ENCODE data around the gene THADA.
"Not testable (repeated sequence)": the region's sequence is repeated elsewhere in the genome, so short reads cannot be mapped to it uniquely, and the experiment has no call there.

THADA gene

DNA sequence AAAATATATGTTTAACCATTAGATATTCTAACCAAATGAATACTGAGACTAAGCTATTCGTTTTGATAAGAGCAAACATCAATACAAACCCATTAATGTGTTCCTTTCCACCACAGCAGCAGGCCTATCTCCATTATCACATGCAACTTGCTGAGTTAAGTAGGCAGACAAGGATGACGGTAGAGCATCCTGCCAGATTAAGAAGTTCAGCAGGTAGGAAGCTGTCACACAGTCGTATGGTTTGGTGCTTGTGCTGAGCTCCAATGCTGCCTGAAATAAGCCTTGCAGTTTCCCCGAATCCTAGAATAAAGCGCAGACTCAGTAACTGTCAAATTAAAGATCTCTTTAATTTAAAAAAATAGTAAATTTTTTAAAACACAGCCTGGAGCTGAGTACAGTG is 39.6 kb downstream of the THADA start:
- in situ Hi-C loops (cut with HindIII; ENCODE audit: low pct_ligation_motif_present, low pct_unique_long_range_greater_than_20kb, low sequenced_read_pairs), result no loop called here
- no peak for DNase-seq

GRCh38 chr2:43553341-43553855 is 42.4 kb downstream of the THADA start:
- no peak for DNase-seq
- in situ Hi-C loops (cut with HindIII; ENCODE audit: low pct_ligation_motif_present, low pct_unique_long_range_greater_than_20kb, low sequenced_read_pairs), result no loop called here

DNA sequence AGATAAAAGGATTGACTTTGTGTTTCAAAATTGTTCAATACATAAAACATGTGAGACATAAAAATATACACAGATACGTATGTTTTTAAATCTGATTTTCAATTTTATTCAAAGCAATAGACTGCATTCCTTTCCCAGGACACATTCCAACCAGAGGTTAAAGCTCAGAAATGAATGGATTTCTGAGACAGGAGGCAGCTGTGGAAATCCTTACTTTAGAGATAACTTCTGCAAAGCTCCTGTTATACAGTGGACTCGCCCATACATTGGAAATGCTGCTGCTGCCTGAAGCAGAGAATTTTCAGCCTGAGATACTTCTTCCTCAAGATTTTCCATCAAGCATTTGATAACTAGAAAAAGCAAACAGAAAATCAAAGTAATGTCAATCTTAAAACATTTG is 43.8 kb downstream of the THADA start:
- no peak for DNase-seq
- in situ Hi-C loops (cut with HindIII; ENCODE audit: low pct_ligation_motif_present, low pct_unique_long_range_greater_than_20kb, low sequenced_read_pairs), result no loop called here

DNA sequence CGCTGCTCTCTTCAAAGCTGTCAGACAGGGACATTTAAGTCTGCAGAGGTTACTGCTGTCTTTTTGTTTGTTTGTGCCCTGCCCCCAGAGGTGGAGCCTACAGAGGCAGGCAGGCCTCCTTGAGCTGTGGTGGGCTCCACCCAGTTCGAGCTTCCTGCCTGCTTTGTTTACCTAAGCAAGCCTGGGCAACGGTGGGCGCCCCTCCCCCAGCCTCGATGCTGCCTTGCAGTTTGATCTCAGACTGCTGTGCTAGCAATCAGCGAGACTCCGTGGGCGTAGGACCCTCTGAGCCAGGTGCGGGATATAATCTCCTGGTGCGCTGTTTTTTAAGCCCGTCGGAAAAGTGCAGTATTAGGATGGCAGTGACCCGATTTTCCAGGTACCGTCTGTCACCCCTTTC is 47.5 kb downstream of the THADA start:
- in situ Hi-C loops (cut with HindIII; ENCODE audit: low pct_ligation_motif_present, low pct_unique_long_range_greater_than_20kb, low sequenced_read_pairs); DNase-seq: not testable (repeated sequence)

DNA sequence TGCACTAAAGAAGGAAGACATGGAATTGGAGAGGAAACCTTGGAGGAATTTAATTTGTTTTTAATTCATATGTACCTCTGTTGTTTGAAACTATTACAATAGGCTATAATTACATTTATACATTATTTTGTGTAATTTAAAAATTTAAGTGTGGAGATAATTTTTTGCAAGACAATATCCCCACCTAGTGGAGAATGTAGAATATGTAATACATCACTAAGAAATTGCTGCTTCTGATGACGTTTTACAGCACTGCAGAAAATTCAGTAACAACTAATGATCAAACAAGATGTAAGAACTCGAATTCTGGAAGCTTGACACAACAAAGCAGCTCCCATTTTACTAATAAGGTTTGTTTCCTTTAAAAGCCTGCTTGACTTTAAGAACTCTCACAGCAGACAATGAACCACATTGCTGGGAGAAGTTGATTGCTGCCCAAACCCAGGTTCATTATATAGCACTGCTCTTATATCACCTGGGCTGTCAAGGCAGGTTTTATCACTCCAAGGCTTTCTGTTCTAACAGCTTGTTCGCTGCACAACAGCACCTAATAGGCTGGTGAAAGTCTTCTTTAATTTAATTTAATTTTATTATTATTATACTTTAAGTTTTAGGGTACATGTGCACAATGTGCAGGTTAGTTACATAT is 53.4 kb downstream of the THADA start:
- peak; percentile 63 for DNase-seq
- in situ Hi-C loops (cut with HindIII; ENCODE audit: low pct_ligation_motif_present, low pct_unique_long_range_greater_than_20kb, low sequenced_read_pairs), result no loop called here

DNA sequence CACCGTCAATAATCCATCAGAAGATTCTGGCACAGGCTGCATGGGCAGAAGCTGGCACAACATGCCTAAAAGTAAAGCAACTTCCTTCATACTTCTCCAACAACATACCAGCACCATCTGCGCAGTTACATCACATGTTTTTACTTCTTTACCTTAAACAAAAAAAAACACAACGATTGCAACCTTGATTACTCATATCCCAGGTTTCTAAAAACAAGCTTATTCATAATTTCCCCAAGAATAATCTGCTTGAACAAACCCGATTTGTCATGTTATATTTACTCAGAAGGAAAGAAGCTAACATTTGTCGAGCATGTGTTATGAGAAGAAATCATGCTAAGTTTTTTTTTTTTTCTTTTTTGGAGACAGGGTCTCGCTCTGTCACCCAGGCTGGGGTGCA is 54.7 kb downstream of the THADA start:
- no peak for DNase-seq
- in situ Hi-C loops (cut with HindIII; ENCODE audit: low pct_ligation_motif_present, low pct_unique_long_range_greater_than_20kb, low sequenced_read_pairs), result no loop called here

- peak; percentile 51 for DNase-seq
- in situ Hi-C loops (cut with HindIII; ENCODE audit: low pct_ligation_motif_present, low pct_unique_long_range_greater_than_20kb, low sequenced_read_pairs), result no loop called here
Measured at GRCh38 chr2:43540021-43540779, 55.6 kb downstream of the THADA start.

DNA sequence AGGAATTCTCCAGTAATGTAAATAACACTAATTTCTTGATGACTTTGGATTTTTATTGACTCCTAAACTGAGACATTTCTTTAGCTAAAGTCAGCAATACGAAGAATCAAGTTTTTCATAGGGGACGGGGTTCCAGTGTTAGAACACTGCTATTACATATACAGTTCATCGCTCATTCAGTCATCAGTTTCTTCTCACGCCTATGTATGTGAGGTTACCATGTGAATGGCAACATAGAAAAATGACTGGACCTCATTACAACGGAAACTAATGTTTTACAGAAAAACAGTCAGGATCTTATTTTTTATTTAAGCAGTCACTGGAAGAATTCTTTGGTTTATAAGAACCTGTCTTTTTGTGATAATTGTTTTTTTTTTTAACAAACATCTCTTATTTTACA is 56.4 kb downstream of the THADA start:
- DNase-seq, result no peak
- in situ Hi-C loops (cut with HindIII; ENCODE audit: low pct_ligation_motif_present, low pct_unique_long_range_greater_than_20kb, low sequenced_read_pairs), result no loop called here

- in situ Hi-C loops (cut with HindIII; ENCODE audit: low pct_ligation_motif_present, low pct_unique_long_range_greater_than_20kb, low sequenced_read_pairs), result no loop called here
- no peak for DNase-seq
Measured at GRCh38 chr2:43538034-43538670, 57.7 kb downstream of the THADA start.

DNA sequence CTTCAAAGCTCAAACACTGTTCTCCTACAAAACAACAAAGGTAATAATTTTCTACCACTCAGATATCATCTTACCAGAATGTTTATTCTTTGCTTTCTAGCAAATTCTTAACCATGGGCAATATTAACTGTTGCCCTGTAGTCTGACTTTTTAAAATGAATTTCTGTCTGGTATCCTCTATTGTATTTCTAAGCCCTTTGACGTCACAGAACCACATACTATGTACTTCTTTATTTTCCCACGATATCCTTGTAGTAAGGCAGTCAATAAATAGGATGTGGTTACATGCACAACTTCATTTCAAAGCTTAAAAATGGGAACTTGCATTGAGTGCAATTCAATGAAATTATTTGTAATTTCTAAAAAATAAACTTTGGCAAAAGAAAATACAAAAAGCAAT is 58.7 kb downstream of the THADA start:
- DNase-seq, result no peak
- in situ Hi-C loops (cut with HindIII; ENCODE audit: low pct_ligation_motif_present, low pct_unique_long_range_greater_than_20kb, low sequenced_read_pairs), result no loop called here

- DNase-seq, result no peak
- in situ Hi-C loops (cut with HindIII; ENCODE audit: low pct_ligation_motif_present, low pct_unique_long_range_greater_than_20kb, low sequenced_read_pairs), result no loop called here
Measured at GRCh38 chr2:43534569-43534968, 61.3 kb downstream of the THADA start.

DNA sequence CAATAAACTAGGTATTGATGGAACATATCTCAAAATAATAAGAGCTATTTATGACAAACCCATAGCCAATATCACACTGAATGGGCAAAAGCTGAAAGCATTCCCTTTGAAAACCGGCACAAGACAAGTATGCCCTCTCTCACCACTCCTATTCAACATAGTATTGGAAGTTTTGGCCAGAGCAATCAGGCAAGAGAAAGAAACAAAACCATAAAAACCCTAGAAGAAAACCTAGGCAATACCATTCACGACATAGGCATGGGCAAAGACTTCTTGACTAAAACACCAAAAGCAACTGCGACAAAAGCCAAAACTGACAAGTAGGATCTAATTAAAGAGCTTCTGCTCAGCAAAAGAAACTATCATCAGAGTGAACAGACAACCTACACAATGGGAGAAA is 63.3 kb downstream of the THADA start:
- in situ Hi-C loops (cut with HindIII; ENCODE audit: low pct_ligation_motif_present, low pct_unique_long_range_greater_than_20kb, low sequenced_read_pairs); DNase-seq: not testable (repeated sequence)

DNA sequence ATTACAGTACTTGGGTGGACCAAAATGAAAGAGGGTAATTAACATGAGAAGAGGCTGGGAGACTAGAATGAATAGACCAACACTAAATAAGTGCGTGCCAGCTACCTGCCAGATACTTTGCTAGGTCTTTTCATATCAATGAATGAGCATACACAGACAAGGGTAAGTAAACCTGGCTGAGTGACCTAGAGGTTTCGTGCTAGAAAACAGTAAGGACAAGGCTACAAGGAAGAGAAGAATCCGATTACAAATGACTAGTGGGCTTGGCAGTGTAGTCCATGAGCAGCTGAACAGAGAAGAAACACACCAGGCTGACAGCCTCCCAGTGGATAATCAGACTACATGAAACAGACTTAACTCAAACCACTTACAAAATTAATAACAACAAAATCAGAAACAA is 64.6 kb downstream of the THADA start:
- in situ Hi-C loops (cut with HindIII; ENCODE audit: low pct_ligation_motif_present, low pct_unique_long_range_greater_than_20kb, low sequenced_read_pairs), result no loop called here
- DNase-seq, result no peak

DNA sequence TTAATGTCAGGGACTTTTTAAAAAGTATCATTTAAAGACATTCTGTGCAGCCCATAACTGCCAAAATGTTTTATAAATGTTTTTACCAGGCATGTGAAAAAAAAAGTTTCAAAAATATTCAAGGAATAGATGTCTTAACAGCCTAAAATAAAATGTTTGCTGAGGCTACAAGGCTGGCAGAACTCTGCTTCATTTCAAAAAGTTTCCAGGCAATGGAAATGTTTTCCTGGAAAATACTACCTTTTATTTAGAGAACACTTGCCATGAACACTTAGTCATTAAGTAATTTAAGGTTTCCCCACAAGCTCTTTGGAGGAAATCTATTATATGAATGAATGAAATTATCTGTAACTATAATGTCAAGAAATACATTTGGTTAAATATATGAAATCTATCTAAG is 68.8 kb downstream of the THADA start:
- in situ Hi-C loops (cut with HindIII; ENCODE audit: low pct_ligation_motif_present, low pct_unique_long_range_greater_than_20kb, low sequenced_read_pairs), result no loop called here
- DNase-seq, result no peak

GRCh38 chr2:43525506-43525905 is 70.3 kb downstream of the THADA start:
- no peak for DNase-seq
- in situ Hi-C loops (cut with HindIII; ENCODE audit: low pct_ligation_motif_present, low pct_unique_long_range_greater_than_20kb, low sequenced_read_pairs), result no loop called here

GRCh38 chr2:43524177-43524965 is 71.5 kb downstream of the THADA start:
- in situ Hi-C loops (cut with HindIII; ENCODE audit: low pct_ligation_motif_present, low pct_unique_long_range_greater_than_20kb, low sequenced_read_pairs), result no loop called here
- peak; percentile 19 for DNase-seq

GRCh38 chr2:43522177-43522576 is 73.7 kb downstream of the THADA start:
- no peak for DNase-seq
- in situ Hi-C loops (cut with HindIII; ENCODE audit: low pct_ligation_motif_present, low pct_unique_long_range_greater_than_20kb, low sequenced_read_pairs), result no loop called here

GRCh38 chr2:43521568-43521967 is 74.3 kb downstream of the THADA start:
- no peak for DNase-seq
- in situ Hi-C loops (cut with HindIII; ENCODE audit: low pct_ligation_motif_present, low pct_unique_long_range_greater_than_20kb, low sequenced_read_pairs), result no loop called here

DNA sequence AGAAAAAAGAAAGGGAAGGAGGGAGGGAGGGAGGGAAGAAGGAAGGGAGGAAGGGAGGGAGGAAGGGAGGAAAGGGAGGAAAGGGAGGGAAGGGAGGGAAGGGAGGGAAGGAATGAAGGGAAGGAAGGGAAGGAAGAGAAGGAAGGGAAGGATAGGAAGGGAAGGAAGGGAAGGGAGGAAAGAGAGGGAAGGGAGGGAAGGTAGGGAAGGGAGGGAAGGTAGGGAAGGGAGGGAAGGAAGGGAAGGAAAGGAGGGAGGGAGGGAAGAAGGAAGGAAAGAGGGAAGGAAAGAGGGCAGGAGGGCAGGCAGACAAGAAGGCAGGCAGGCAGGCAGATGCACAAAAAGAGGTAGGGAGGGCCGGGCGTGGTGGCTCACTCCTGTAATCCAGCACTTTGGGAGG is 74.9 kb downstream of the THADA start:
- in situ Hi-C loops (cut with HindIII; ENCODE audit: low pct_ligation_motif_present, low pct_unique_long_range_greater_than_20kb, low sequenced_read_pairs), result no loop called here
- DNase-seq, result no peak

Measured in ACHN (cell line).